Measurements from ENCODE around the gene PPP1R11. TPM values are rescaled to one million over a fixed set of nuclear protein-coding genes. Genes with fewer than 3 reads are reported as not detected.

The PPP1R11 gene
- total and polyA plus RNA-seq, 2 experiments from 2014 or later: 19.6 to 26.6 TPM

- Histone ChIP-seq H3K4me3 (peak overlapping the region; percentile 78), H3K36me3 (ENCODE audit: insufficient read depth) (no peaks in the 10 kb centered on the region)
These were observed 33.2 kb downstream of the PPP1R11 start for GRCh38 chr6:30100154-30100553.

More at GRCh38 chr6:30100154-30100553, 33.2 kb downstream of the PPP1R11 start:
- Histone ChIP-seq H3K4me1 (ENCODE audit: insufficient read depth) (peaks cover 28% of the 10 kb centered on the region), H3K27me3 (ENCODE audit: insufficient read depth) (peaks cover 99% of the 10 kb centered on the region), H3F3A (replicated peaks; ENCODE audit: low read depth) (peaks cover 5% of the 10 kb centered on the region; the same call in 1 of the 2 replicates), H3K27ac (ENCODE audit: low read depth) (no peak overlapping the region), H3K79me2 (replicated peaks; ENCODE audit: insufficient read depth) (no peaks in the 10 kb centered on the region), H3K4me2 (peak overlapping the region; percentile 93), H3K9me2 (ENCODE audit: insufficient read depth) (no peaks in the 10 kb centered on the region), H2AFZ (peak overlapping the region; percentile 99), H4K20me1 (replicated peaks; ENCODE audit: insufficient read depth) (no peaks in the 10 kb centered on the region)
- peaks cover 70% of the 10 kb centered on the region for H3K27me3 Mint-ChIP-seq (ENCODE audit: insufficient read depth, low read depth, poor library complexity)
- peaks cover 34% of the 10 kb centered on the region for H3K4me1 Mint-ChIP-seq
- H3K36me3 Mint-ChIP-seq (ENCODE audit: low read depth): no peaks in the 10 kb centered on the region; the same call in 2 of the 3 replicates
- ATAC-seq (no peak), DNase-seq (ENCODE audit: low spot score) (no peak)
- no peak for TF ChIP-seq REST (IDR thresholded peaks at IDR 0.05; ENCODE audit: unreplicated experiment)
- no peak for TF ChIP-seq JUNB (IDR thresholded peaks at IDR 0.05; ENCODE audit: unreplicated experiment)
- no peak for TF ChIP-seq EZH2phosphoT487 (IDR thresholded peaks at IDR 0.05; ENCODE audit: unreplicated experiment)
- TF ChIP-seq EZH2 (IDR thresholded peaks at IDR 0.05; ENCODE audit: low read depth, unreplicated experiment): no peak
- TF ChIP-seq POLR2AphosphoS5 (IDR thresholded peaks at IDR 0.05; ENCODE audit: low read depth): no peak
- no peak for TF ChIP-seq NANOG (IDR thresholded peaks at IDR 0.05; ENCODE audit: borderline replicate concordance)
- TF ChIP-seq ZNF462 (CRISPR knock-in tag; IDR thresholded peaks at IDR 0.05): no peak
- TF ChIP-seq STAT1 (IDR thresholded peaks at IDR 0.05; ENCODE audit: unreplicated experiment): no peak
- no peak for TF ChIP-seq CREB1 (CRISPR knock-in tag; IDR thresholded peaks at IDR 0.05; ENCODE audit: low read depth)
- no peak for TF ChIP-seq CTCF (conservative IDR thresholded peaks at IDR 0.05; ENCODE audit: low read depth in 2 of 2)
- no peak for TF ChIP-seq ZNF114 (CRISPR knock-in tag; IDR thresholded peaks at IDR 0.05)
- no peak for TF ChIP-seq ETS1 (IDR thresholded peaks at IDR 0.05)
- no peak for TF ChIP-seq ZNF331 (CRISPR knock-in tag; IDR thresholded peaks at IDR 0.05; ENCODE audit: low read depth)
- H3K9me3 Mint-ChIP-seq: no peaks in the 10 kb centered on the region; the same call in 2 of the 3 replicates
- peak overlapping the region; percentile 73 for H3K4me3 Mint-ChIP-seq
- H3K27ac Mint-ChIP-seq: no peak overlapping the region
